SKM-1 (cell line): ENCODE data around the gene PLCH2.

Experiments used
- DNase-seq: peaks from one replicate; lab custom pipeline; 2025; ENCODE audit not compliant: unreplicated experiment; lab: John Stamatoyannopoulos, UW

Gene PLCH2

GRCh38 chr1:2528016-2528415 is 51.9 kb downstream of the PLCH2 start:
- no peak for DNase-seq

DNA sequence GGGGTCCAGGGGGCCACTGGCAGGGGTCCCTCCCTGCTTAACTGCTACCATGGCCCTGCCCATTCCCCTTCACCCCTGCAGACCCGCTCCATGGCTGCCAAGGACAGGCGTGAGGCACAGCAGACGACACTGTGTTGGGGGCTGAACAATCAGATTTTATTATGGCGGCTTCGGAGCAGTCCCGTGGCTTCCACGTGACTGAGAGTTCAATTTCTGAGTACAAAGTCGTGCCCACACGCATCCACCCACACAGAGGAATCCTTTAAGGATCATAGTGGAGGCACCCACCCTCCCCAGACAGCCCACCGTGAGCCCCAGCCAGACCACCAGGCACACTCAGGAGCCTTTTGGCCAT is 52.5 kb downstream of the PLCH2 start:
- no peak for DNase-seq

DNA sequence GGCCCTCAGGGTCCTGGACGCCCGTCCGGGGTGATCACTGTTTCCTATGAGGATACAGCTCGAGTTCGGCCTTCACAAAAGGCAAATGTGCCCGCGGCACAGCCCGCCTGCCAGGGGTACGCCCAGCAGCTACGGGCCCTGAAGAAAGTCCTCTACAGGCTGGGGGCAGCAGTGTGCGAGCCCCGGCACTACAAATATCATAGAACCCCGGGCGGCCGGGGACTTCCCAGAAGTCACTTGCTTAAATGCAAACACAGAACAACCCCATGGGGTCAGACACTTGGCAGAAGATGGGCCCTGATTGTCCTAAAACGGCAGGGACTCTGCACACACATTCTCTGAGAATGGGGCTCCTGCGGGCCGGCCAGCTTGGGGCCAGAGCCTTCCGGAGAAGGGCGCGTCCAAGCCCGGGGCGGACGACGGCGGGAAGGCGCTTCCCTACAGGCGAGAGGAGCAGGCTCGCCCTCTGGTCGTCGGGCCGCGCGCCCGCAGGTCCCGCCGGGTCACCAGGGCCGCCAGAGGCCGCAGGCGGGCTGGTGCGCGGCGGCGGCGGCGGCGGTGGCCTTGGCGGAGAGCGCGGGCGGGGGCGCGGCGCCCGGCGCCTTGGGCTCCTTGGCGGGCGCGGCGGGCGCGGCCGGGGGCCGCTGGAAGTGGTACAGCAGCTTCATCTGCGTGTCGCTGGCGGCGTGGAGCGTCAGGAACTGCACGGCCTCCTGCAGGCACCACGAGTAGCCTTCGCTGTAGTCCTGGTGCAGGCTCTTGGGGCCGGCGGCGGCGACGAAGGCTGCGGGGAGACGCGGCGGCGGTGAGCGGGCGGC is 53.1 kb downstream of the PLCH2 start:
- no peak for DNase-seq

DNA sequence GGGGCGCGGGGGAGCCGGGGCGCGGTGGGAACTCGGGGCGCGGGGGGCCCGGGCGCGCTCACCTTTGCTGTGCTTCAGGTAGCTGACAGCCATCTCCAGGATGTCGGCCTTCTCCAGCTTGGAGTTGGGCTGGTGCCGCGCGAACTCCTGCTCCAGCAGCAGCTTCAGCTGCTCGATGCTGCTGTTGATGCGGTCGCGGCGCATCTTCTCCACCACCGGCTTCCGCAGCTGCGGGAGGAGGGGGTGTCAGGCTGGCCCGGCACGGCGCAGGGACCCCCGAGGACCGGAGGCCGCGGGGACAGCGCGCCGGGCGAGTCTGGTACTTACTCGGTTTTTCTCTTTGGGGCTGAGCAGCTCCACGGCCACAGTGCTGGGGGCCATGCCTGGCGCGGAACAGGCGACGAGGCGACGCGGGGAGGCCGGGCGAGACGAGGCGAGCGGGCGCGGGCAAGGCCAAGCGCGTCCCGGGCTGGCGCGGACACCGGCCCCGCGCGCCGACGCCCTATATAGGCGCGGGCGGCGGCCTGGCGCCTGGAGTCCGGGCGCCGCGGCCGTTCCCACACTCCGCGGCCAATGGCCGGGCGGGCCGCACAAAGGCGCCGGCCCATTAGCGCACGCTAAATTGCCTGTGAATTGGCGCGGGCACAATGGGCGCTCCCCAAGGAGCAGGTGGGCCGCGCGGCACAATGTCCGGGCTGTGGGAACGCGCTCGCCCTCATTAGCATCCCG is 53.9 kb downstream of the PLCH2 start, which contains the start of gene HES5:
TSS of gene HES5 (minus strand) at position 480 of the 729 bp plus-strand sequence. CDS start at position 381, 99 bp downstream.
- no peak for DNase-seq

DNA sequence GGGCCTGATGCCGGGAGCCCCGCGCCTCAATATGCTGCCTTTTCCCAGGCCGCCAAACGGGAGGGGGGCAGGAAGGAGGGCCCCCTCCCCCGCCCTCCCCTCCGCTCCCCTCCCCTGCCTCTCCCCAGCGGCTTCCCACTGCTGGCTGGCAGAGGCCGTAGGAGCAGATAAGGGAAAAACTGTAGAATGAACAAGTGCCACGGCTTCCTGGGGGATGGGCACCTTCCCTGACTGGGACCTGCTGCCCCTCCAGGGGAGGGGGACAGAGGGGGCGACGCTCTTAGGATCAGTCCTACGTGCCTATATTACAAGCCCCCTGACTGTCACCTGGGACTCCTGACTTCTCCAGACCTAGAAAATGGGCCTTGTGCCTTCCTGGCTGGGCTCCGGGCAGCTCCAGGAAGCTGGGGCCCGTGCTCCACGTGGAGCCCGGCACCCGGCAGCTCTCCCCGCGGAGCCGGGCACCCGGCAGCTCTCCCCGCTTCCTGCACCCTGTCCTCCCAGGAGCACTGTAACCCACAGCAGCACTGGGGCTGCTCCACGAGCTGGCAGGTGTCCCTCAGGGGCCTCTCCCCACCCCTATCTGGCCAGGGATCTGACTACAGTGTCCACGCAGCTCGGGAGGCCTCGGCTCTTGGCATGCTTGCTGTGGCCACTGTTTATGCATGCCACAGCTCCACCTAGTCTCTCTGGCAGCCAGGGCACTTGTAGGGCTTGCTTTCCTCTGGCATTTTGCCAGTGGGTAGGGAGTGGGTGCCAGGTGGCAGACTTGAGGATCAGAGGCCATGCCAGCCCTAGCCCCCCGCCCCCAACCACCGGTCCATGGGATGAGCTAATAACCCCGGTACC is 54.6 kb downstream of the PLCH2 start:
- no peak for DNase-seq

DNA sequence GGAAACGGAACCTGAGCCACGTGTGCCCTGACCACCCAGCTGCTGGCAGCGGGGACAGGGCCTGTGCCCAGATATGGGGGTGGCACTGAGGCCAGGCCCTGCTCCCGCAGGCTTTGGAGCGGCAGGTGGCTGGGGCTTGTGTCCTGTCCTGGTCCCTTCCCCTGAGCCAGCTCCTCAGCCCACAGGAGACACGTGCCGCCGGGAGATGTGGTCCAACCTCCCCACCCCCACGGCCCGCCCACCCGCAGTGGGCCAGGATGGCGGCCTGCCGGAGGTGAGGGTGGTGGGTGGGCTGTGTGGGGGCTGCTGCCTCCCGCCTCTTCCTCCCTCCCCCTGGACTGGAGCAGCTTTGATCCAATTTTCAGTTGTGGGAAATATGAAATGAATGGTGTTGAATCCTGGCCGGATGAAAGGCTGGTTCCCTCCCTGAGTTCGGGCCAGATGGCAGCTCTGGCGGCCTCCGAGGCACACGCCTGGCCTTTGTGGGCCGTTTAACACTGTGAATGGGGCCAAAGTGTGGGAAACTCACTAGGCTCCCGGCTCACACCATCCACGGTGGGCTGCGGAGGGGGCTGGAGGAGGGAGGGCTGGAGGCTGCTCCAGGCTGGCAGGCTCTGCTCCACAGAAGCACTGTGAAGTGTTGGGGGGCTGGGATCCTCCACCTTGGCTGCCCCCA is 56.5 kb downstream of the PLCH2 start:
- DNase-seq = no peak

- no peak for DNase-seq
These were observed 57.3 kb downstream of the PLCH2 start for GRCh38 chr1:2533365-2533764.

GRCh38 chr1:2534315-2534686 is 58.2 kb downstream of the PLCH2 start:
- no peak for DNase-seq

GRCh38 chr1:2534687-2535441 is 58.8 kb downstream of the PLCH2 start:
- DNase-seq = no peak

DNA sequence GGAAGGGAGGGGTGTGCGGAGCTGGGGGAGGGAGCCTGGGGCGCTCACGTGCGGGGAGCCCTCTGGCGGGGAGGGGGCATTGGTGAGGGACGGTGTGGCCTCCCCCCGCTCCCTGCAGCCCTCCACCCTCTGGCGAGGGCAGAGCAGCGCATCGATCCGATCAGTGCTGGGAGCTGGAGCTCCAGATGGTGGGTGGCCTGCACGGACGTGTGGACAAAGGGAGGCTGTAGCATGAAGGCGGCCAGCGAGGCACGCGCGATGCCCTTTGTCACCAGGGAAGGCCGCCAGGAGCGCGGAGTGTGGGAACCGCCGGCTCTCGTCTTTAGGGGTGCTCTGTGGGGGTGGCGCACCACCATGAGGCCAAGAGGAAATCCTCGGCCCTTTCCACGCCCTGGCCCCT is 59.4 kb downstream of the PLCH2 start:
- no peak for DNase-seq

DNA sequence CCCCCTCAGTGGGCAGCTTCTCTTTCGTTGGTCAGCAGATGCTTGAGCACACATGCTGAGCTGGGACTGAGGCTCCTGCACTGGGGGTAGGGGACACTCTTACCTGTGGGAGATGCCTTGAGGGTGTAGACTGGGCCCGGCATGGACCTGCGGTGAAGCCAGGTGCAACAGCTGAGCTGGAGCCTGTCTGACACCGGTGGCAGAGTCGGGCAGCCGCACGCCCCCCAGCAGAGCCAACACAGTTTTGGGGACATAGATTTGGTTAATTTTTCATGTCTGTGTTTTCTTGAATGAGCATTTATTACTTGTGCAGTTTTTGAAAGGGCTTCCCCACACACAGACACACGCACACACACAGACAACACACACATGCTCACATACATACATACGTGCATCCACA is 59.9 kb downstream of the PLCH2 start:
- DNase-seq = no peak

- no peak for DNase-seq
These were observed 61.7 kb downstream of the PLCH2 start for GRCh38 chr1:2537784-2538115.

DNA sequence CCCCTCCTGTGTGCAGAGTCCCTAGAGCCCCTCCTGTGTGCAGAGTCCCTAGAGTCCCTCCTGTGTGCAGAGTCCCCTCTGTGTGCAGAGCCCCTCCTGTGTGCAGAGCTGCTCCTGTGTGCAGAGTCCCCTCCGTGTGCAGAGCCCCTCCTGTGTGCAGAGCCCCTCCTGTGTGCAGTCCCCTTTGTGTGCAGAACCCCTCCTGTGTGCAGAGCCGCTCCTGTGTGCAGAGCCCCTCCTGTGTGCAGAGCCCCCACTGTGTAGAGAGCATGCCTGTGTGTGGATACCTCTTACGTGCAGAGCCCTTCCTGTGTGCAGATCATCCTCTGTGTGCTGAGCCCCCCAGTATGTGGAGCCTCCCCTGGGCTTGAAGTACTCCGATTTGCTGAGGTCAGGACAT is 62.3 kb downstream of the PLCH2 start:
- no peak for DNase-seq

DNA sequence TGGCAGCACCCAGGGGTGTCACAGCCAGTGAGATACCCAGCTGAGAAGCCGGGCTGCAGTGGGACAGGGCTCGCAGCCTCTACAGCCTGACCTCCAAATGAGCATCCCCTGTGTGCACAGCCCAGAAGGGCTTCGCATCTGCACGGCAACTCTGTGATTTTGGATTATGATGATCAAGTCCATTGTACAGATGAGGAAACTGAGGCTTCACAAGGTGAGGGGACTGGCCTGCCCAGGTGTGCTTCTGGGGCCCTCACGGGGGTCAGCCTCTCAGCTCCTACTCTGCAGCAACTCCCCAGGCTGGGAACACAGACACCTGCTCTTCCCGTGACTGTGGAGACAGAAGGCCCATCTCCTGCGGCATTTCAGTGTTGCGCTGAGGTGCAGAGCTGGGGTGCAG is 62.8 kb downstream of the PLCH2 start:
- no peak for DNase-seq

DNA sequence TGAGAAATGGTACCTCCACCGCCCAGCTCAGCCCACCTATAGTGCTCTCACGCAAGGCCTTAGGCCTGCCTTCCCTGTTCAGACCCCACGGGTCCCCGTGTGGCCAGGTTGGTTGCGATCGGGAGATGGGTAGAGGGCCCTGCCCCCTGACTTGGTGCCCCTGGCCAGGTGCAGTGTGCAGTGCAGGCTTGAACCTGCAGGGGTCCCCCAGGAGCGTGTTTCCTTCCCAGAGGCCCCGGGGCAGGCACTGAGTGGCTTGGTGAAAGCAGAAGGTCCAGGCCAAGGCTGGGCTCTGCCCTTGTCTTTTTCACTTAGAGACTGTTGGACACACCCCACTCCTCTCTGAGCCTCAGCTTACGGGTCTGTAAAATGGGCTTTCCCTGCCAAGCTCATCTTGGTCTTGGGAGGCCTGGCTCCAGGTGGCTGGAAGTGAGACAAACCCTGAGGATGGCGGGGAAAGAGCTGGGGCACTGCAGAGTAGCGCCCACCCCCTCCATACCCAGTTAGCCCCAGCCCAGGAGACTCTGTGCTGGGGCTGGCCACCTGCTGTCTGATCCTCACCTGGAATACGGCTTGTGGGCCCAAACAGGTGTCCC is 63.3 kb downstream of the PLCH2 start:
- DNase-seq = no peak

- no peak for DNase-seq
These were observed 64.9 kb downstream of the PLCH2 start for GRCh38 chr1:2540816-2541492.

- no peak for DNase-seq
These were observed 65.6 kb downstream of the PLCH2 start for GRCh38 chr1:2541619-2542245.

GRCh38 chr1:2542246-2542915 is 66.3 kb downstream of the PLCH2 start:
- no peak for DNase-seq
